Hypothalamus (tissue), 51 donors: ENCODE data around the gene RPS6KA5.
"Not testable (repeated sequence)": the region's sequence is repeated elsewhere in the genome, so short reads cannot be mapped to it uniquely, and the experiment has no call there.

ENCODE experiments used
- DNase-seq, 51 donors: peaks; one replicate each; lab custom pipeline; 2025; lab: John Stamatoyannopoulos, UW

Gene RPS6KA5

GRCh38 chr14:91031666-91032065 lies 28.8 kb downstream of the RPS6KA5 start:
- DNase-seq = no peak

DNA sequence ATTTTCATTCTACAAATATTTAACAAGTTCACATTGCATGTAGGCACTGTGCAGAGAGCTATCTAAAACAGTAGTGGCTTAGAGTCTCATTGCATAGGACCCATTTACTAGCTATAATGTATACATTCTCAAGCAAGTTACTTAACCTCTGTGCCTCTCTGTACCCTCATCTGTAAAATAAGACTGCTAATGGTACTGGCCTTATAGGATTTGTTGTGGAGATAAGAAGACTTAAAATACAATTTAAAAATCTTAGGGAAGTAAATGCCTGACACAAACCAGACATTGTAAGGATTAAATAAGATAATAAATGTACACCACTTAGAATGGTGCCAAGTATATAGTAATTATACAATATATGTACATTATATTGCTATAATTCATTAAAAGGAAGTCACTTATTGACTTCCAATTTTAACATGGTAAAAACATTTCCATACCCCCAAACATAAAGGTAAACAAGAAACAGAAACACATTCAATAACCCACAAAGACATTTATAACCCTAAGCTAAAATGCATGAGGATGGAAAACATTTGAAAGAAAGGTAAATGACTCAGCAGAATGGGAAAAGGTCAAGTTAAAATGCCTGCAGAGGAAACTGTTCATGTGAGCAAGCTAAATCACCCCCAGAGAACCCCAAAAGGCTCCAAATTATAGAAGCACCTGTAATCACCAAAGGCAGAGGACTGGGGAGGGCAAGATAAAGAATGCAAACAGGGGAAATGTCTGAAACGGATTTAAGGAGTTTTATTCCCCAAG lies 30.8 kb downstream of the RPS6KA5 start:
- no peak for DNase-seq

GRCh38 chr14:91027561-91027960 lies 32.9 kb downstream of the RPS6KA5 start:
- no peak for DNase-seq

DNA sequence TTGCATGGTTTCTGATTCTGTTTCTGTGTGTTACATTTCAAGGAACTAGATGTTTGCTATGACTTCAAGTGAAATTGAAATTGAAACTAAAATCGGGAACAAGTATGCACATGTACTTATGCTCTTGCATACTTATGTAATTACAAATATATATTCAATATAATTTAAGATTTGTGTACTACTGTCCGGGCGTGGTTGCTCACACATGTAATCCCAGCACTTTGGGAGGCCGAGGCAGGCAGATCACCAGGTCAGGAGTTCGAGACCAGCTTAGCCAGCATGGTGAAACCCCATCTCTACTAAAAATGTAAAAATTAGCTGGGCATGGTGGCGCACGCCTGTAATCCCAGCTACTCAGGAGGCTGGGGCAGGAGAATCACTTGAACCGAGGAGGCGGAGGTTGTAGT lies 37.8 kb downstream of the RPS6KA5 start:
- DNase-seq = not testable (repeated sequence)

- no peak for DNase-seq
Observed at GRCh38 chr14:91021991-91022621, 38.3 kb downstream of the RPS6KA5 start.

DNA sequence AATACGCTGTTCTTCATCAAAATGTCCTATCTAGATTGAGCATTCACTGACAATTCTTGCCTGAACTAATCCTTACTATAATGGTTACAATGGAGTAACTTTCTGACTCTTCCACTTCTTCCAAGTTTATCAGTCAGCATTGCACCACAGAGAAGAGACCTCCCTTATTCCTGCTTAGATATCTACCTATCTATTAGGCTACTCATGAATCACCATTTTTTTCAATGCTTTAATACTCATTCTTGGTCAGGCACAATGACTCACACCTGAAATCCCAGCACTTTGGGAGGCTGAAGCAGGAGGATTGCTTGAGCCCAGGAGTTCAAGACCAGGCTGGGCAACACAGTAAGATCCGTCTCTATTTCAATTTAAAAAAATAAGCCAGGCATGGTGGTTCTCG lies 39.3 kb downstream of the RPS6KA5 start:
- DNase-seq = no peak

- DNase-seq = no peak
Observed at GRCh38 chr14:91019673-91020072, 40.8 kb downstream of the RPS6KA5 start.

DNA sequence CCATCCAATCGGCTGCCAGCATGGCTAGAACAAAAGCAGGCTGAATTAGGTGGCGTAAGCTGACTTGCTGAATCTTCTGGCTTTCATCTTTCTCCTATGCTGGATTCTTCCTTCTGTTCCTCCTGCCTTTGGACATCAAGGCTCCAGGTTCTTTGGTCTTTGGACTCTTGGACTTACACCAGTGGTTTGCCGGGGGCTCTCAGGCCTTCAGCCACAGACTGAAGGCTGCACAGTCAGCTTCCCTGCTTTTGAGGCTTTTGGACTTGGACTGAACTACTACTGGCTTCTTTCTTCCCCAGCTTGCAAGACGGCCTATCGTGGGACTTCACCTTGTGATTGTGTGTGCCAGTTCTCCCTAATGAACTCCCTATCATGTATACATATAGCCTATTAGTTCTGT lies 42.0 kb downstream of the RPS6KA5 start:
- no peak for DNase-seq

DNA sequence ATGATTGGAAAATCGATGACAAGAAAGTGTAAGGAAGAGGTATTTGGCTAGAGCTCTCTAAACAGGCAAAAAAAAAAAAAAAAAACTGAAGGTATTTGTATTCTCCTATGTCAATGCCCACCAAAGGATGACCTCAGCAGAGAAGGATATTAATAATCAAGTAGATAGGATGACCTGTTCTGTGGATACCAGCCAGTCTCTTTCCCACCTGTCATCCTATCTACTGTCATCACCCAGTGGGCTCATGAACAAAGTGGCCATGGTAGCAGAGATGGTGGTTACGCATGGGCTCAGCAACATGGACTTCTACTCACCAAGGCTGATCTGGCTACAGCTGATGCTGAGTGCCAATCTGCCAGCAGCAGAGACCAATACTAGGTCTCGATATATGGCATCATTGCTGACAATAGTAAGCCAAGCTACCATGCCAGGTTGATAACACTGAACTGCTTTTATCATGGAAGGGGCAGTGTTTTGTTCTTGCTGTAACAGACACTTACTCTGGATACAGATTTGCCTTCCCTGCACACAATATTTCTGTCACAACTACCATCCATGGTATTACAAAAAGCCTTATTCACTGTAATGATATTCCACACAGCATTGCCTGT lies 43.5 kb downstream of the RPS6KA5 start:
- no peak for DNase-seq

- DNase-seq = no peak
Observed at GRCh38 chr14:91015435-91015834, 45.0 kb downstream of the RPS6KA5 start.

GRCh38 chr14:91012045-91012444 lies 48.4 kb downstream of the RPS6KA5 start:
- DNase-seq = no peak

DNA sequence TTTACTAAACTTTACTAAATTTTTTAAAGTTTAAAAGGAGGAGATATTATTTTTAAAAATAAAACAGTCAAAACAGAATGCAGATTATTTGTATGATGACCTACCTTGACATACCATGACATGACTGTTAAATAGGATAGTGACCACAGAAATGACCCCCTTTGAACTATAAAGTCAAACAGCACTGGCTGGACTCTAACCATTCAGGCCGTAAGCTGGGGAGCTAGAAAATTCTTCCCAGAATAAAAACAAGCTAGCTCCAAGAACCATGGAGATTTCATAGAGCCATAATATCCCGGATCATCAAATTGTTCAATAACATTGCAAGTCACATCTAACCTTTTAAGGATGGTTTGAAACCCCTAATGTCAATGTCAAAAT lies 50.3 kb downstream of the RPS6KA5 start:
- DNase-seq = no peak

GRCh38 chr14:91009501-91010152 lies 50.8 kb downstream of the RPS6KA5 start:
- DNase-seq = peak in 1 of 51 donors; percentile 14

DNA sequence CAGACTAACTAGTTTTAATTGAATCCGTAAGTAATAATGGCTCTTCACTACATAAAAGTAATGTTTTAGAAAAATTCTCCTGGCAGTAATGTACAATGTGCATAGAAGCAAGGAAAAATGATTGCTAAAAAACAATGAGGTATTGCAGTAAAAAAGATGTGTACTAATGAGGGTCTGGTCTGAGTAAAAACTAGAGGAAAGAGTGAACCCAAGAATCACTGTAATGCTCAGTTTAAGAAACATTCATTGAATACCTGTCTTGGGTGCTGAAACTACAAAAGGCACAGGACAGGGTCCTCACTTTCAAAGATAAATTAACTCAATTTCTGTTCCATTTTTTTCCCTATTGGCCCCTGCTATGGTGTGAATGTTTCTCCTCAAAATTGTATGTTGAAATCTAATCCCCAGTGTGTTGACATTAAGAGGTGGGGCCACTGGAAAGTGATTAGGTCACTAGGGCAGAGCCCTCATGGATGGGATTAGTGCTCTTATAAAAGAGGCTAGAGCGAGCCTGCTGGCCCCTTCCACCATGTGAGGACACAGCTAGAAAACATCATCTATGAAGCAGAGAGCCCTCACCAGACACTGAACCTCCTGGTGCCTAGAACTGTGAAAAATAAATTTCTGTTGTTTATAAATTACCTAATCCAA lies 51.6 kb downstream of the RPS6KA5 start:
- DNase-seq = no peak

DNA sequence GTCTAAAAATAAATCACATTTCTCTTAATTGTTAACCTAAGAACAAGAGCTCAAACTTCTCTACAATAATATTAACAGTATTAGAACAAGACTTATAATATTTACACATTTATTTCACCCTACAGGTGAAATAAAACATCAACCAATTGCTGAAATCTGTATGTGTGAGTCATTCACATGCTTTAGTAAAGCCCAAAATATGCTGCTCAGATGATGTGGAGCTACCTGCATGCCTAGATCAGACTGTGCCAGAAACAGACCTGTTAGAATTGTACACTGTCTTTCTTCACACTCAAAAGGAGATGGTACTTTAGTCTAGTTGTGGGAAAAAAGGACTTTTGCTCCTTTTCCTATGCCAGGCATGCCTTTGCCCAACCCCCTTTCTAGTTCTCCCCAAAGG lies 54.7 kb downstream of the RPS6KA5 start:
- peak in 1 of 51 donors; percentile 31 for DNase-seq

DNA sequence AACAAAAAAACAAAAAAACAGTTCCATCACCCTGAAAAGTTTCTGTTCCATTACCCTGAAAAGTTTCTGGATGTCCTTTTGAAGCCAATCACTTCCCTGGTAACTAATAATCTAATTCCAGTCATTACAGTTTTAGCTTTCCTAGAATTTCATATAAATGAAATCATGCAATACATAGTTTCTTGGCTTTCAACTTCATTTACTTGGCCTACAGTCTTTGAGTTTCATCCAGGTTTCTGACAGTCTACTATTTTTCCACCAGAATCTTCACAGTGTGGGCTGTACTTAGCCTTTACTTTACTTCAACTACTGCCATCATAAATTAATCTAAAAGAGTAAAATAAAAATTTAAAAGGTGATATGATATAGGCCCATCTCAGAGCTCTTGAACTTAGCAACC lies 55.5 kb downstream of the RPS6KA5 start:
- DNase-seq = no peak

- DNase-seq = peak in 30 of 51 donors; percentile 5 to 71 (median 24)
Observed at GRCh38 chr14:90999299-90999698, 61.1 kb downstream of the RPS6KA5 start.

- DNase-seq = no peak
Observed at GRCh38 chr14:90996967-90997366, 63.5 kb downstream of the RPS6KA5 start.

DNA sequence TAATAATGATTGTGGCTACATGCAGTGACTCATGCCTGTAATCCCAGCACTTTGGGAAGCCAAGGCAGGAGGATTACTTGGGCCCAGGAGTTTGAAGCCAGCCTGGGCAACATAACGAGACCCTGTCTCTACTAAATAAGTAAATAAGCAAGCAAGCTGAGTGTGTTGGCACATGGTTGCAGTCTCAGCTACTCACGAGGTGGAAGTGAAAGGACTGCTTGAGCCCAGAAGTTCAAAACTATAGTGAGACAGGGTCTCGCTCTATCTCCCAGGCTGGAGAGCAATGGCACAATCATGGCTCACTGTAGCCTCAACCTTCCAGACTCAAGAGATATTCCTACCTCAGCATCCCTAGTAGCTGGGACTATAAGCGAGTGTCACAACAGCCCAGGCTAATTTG lies 64.7 kb downstream of the RPS6KA5 start:
- no peak for DNase-seq

DNA sequence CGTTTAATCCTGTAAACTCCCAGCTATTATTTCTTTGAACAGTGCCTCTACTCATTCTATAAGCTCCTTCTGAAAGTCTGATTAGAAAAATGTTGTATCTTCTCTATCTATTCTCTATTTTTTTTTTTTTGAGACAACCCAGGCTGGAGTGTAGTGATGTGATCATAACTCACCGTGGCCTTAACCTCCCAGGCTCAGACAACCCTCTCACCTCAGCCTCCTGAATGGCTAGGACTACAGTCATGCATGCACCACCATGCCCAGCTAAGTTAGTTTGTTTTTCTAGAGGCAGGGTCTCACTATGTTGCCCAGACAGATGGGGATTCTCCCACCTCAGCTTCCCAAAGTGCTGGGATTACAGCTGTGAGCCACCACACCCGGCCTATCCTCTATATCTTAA lies 66.6 kb downstream of the RPS6KA5 start:
- DNase-seq = no peak
